MM.1S (cell line): Measurements from ENCODE around the gene FITM2.

Experiments used
- DNase-seq: peaks from one replicate; pipeline ENCODE4 v3.0.0-alpha.2; 2015
- H2AFZ ChIP-seq: fragments of 300-600 bp; sonication (generic); 2 replicates; pipeline ENCODE4 v1.6.0; 2016; ENCODE audit warnings: antibody characterized with exemption, low read length
- H3F3A ChIP-seq: fragments of 300-600 bp; sonication (generic); 2 replicates; pipeline ENCODE4 v1.6.1; 2016; ENCODE audit warnings: mild to moderate bottlenecking, antibody characterized with exemption, low read length, moderate library complexity, mixed read lengths; ENCODE audit not compliant: insufficient read depth
- H3K27ac ChIP-seq: fragments of 300-600 bp; sonication (generic); 2 replicates; pipeline ENCODE4 v1.5.1; 2016; ENCODE audit warnings: mild to moderate bottlenecking, low read length
- H3K27me3 ChIP-seq: fragments of 300-600 bp; sonication (generic); replicated peaks from 2 replicates; pipeline ENCODE4 v1.6.0; 2016; ENCODE audit warnings: low read length; ENCODE audit not compliant: insufficient read depth
- H3K36me3 ChIP-seq: fragments of 300-600 bp; sonication (generic); replicated peaks from 2 replicates; pipeline ENCODE4 v1.6.1; 2016; ENCODE audit warnings: mild to moderate bottlenecking, low read length, mixed read lengths; ENCODE audit not compliant: insufficient read depth
- H3K4me1 ChIP-seq: fragments of 300-600 bp; sonication (generic); 2 replicates; pipeline ENCODE4 v1.6.1; 2016; ENCODE audit warnings: low read length, mixed read lengths
- H3K4me2 ChIP-seq: fragments of 300-600 bp; sonication (generic); 2 replicates; pipeline ENCODE4 v1.6.0; 2016; ENCODE audit warnings: low read depth, low read length
- H3K4me3 ChIP-seq: fragments of 300-600 bp; sonication (generic); 2 replicates; pipeline ENCODE4 v1.5.1; 2016; ENCODE audit warnings: low read length, mixed read lengths
- H3K79me2 ChIP-seq: fragments of 300-600 bp; sonication (generic); 2 replicates; pipeline ENCODE4 v1.6.1; 2016; ENCODE audit warnings: mixed run types, low read length, mixed read lengths
- H3K9ac ChIP-seq: fragments of 300-600 bp; sonication (generic); 2 replicates; pipeline ENCODE4 v1.6.1; 2016; ENCODE audit warnings: low read length, mixed read lengths
- H3K9me2 ChIP-seq: fragments of 300-600 bp; sonication (generic); replicated peaks from 2 replicates; pipeline ENCODE4 v1.6.1; 2016; ENCODE audit warnings: mild to moderate bottlenecking, low read length, mixed read lengths; ENCODE audit not compliant: insufficient read depth
- H3K9me3 ChIP-seq: fragments of 300-600 bp; sonication (generic); replicated peaks from 2 replicates; pipeline ENCODE4 v1.6.1; 2016; ENCODE audit warnings: mild to moderate bottlenecking, low read length, mixed read lengths; ENCODE audit not compliant: insufficient read depth
- H4K20me1 ChIP-seq: fragments of 300-600 bp; sonication (generic); 2 replicates; pipeline ENCODE4 v1.6.1; 2016; ENCODE audit warnings: mild to moderate bottlenecking, low read length, moderate library complexity, mixed read lengths; ENCODE audit not compliant: insufficient read depth
- EZH2 ChIP-seq: fragments of 300-600 bp; sonication (generic); optimal IDR thresholded peaks from 2 replicates; pipeline ENCODE3; 2017; ENCODE audit warnings: low read depth, mild to moderate bottlenecking, antibody characterized with exemption, low read length, mixed read lengths
- EZH2phosphoT487 ChIP-seq: fragments of 300-600 bp; sonication (generic); IDR thresholded peaks from 2 replicates; pipeline ENCODE4 v1.6.1; 2018; ENCODE audit warnings: antibody characterized with exemption, low read length
- TF ChIP-seq, protein P1 (sequence below): fragments of 300-600 bp; sonication (generic); IDR thresholded peaks from 2 replicates; pipeline ENCODE4 v1.5.1; 2016; ENCODE audit warnings: antibody characterized with exemption, low read length, mixed read lengths

Gene FITM2

DNA sequence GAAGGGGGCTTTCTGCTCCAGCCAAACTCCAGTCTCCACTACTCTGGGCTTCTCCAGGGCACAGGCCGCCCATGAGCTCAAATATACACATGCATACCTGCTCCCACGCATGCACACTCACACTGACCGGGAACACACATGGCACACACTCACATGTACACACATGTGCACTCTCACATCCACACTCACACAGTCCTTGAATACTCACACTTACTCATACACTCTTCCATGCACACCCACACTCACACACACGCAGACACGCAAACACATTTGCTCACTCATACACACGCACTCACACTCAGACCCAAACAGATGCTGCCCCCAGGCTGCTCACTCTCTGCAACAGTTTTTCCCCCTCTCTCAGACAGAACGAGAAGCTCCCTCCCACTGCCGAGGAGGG, 56.9 kb downstream of the FITM2 start:
- no peak overlapping the region for H3K27ac ChIP-seq
- no peak overlapping the region for H2AFZ ChIP-seq
- H3K9me3 ChIP-seq, result no peaks in the 10 kb centered on the region
- H3K4me1 ChIP-seq, result no peaks in the 10 kb centered on the region
- no peaks in the 10 kb centered on the region for H3K36me3 ChIP-seq
- H3K27me3 ChIP-seq, result no peaks in the 10 kb centered on the region
- no peaks in the 10 kb centered on the region for H3K79me2 ChIP-seq
- DNase-seq, result no peak
- H3K4me3 ChIP-seq, result no peak overlapping the region
- H3K4me2 ChIP-seq, result no peak overlapping the region
- H3K9ac ChIP-seq, result no peak overlapping the region
- H3F3A ChIP-seq, result no peaks in the 10 kb centered on the region
- no peaks in the 10 kb centered on the region for H3K9me2 ChIP-seq
- no peak for TF ChIP-seq EZH2phosphoT487
- no peak for TF ChIP-seq EZH2
- TF ChIP-seq, protein P1, sequence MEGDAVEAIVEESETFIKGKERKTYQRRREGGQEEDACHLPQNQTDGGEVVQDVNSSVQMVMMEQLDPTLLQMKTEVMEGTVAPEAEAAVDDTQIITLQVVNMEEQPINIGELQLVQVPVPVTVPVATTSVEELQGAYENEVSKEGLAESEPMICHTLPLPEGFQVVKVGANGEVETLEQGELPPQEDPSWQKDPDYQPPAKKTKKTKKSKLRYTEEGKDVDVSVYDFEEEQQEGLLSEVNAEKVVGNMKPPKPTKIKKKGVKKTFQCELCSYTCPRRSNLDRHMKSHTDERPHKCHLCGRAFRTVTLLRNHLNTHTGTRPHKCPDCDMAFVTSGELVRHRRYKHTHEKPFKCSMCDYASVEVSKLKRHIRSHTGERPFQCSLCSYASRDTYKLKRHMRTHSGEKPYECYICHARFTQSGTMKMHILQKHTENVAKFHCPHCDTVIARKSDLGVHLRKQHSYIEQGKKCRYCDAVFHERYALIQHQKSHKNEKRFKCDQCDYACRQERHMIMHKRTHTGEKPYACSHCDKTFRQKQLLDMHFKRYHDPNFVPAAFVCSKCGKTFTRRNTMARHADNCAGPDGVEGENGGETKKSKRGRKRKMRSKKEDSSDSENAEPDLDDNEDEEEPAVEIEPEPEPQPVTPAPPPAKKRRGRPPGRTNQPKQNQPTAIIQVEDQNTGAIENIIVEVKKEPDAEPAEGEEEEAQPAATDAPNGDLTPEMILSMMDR, result no peak
- H4K20me1 ChIP-seq, result no peaks in the 10 kb centered on the region

DNA sequence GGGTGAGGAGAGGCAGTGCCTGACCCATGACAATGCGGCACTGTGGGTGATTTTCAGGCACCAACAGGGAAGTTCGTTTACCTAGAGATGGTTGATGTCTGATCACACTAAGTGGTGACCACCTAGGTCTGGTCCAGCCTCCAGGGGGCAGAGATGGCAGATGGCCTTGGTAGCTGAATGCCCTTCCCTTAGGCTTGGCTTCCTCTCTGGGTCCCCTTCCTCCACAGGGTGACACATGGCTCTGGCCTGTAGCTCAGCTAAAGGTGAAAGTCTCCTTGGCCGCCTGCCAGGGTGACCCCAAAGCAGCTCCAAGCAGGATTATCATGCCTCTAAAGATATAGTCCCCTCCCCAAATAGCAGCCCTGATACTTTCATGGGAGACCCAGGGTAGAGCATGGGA, 57.5 kb downstream of the FITM2 start:
- Histone ChIP-seq H3K9me3 (no peaks in the 10 kb centered on the region), H3F3A (no peaks in the 10 kb centered on the region), H3K36me3 (no peaks in the 10 kb centered on the region), H3K9ac (no peak overlapping the region), H2AFZ (no peak overlapping the region), H3K4me1 (no peaks in the 10 kb centered on the region), H3K9me2 (no peaks in the 10 kb centered on the region), H3K27me3 (no peaks in the 10 kb centered on the region), H3K4me3 (no peak overlapping the region), H3K4me2 (no peak overlapping the region), H3K79me2 (no peaks in the 10 kb centered on the region), H3K27ac (no peak overlapping the region), H4K20me1 (no peaks in the 10 kb centered on the region)
- TF ChIP-seq EZH2 (no peak), EZH2phosphoT487 (no peak)
- TF ChIP-seq, protein P1, result no peak
- no peak for DNase-seq
